IPS-18a (cell line): ENCODE data around the gene RNF213.
A peak's percentile ranks its signal among the peaks of the same experiment; 100 is the strongest.
"Not testable (repeated sequence)": the region's sequence is repeated elsewhere in the genome, so short reads cannot be mapped to it uniquely, and the experiment has no call there.

Experiments
- H3K27ac ChIP-seq: one replicate; pipeline ENCODE4 v1.5.1; 2013; ENCODE audit warnings: low read length
- H3K27me3 ChIP-seq: one replicate; pipeline ENCODE4 v1.6.1; 2013; ENCODE audit warnings: mild to moderate bottlenecking, low read length; ENCODE audit not compliant: control insufficient read depth, insufficient read depth
- H3K36me3 ChIP-seq: one replicate; pipeline ENCODE4 v1.6.1; 2013; ENCODE audit warnings: low read depth, low read length; ENCODE audit not compliant: control insufficient read depth
- H3K4me1 ChIP-seq: one replicate; pipeline ENCODE4 v1.6.1; 2013; ENCODE audit warnings: low read depth, low read length; ENCODE audit not compliant: control insufficient read depth
- H3K4me3 ChIP-seq: one replicate; pipeline ENCODE4 v1.5.1; 2013; ENCODE audit warnings: low read length
- H3K9ac ChIP-seq: one replicate; pipeline ENCODE4 v1.6.1; 2013; ENCODE audit warnings: mild to moderate bottlenecking, low read length, moderate library complexity
- H3K9me3 ChIP-seq: one replicate; pipeline ENCODE4 v1.6.1; 2013; ENCODE audit warnings: low read depth, low read length; ENCODE audit not compliant: control insufficient read depth

Gene RNF213

GRCh38 chr17:80256034-80256350, 4.7 kb upstream of the RNF213 start:
- Histone ChIP-seq H3K27me3 (no peaks in the 10 kb centered on the region), H3K9me3 (no peaks in the 10 kb centered on the region), H3K4me3 (no peak overlapping the region), H3K27ac (no peak overlapping the region), H3K4me1 (peaks cover 8% of the 10 kb centered on the region), H3K36me3 (no peaks in the 10 kb centered on the region), H3K9ac (no peak overlapping the region)

- H3K27ac ChIP-seq, result no peak overlapping the region
- no peaks in the 10 kb centered on the region for H3K27me3 ChIP-seq
- H3K9ac ChIP-seq, result no peak overlapping the region
These were observed 2.9 kb upstream of the RNF213 start for GRCh38 chr17:80257716-80258213.

GRCh38 chr17:80258296-80258695, 2.4 kb upstream of the RNF213 start:
- not testable (repeated sequence) for H3K27me3 ChIP-seq, H3K36me3 ChIP-seq, H3K9ac ChIP-seq, H3K9me3 ChIP-seq, H3K27ac ChIP-seq, H3K4me3 ChIP-seq
- peaks cover 19% of the 10 kb centered on the region for H3K4me1 ChIP-seq

More at GRCh38 chr17:80257716-80258213, 2.9 kb upstream of the RNF213 start:
- Histone ChIP-seq H3K4me3 (no peak overlapping the region), H3K4me1 (peaks cover 17% of the 10 kb centered on the region), H3K36me3 (no peaks in the 10 kb centered on the region), H3K9me3 (no peaks in the 10 kb centered on the region)

DNA sequence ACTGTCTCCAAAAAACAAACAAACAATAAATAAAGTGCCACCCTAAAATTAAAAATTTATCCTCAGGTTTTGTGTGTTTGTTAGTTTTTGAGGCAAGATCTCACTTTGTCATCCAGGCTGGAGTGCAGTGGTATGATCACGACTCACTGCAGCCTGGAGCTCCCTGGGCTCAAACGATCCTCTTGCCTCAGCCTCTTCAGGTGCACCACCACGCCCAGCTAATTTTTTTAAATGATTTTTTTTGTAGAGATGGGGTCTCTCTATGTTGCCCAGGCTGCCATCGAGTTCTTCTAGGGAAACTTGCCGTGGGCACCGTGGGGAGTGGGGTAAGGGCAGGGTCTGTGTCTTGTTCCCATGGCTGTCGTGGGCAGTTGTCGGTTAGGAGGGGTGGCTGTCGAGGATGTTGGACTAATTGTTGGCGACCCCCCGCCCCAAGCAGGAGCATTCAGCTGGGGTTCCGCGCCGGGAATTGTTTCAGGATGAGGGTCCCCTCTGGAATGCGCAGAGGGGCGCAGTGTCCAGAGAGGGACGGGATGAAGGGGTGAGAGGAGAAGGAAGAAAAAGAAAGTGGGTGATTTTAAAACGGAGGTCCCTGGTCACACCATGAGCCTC, 1.1 kb upstream of the RNF213 start:
- H3K27me3 ChIP-seq, result no peaks in the 10 kb centered on the region
- H3K4me1 ChIP-seq, result peaks cover 23% of the 10 kb centered on the region
- no peaks in the 10 kb centered on the region for H3K9me3 ChIP-seq
- H3K36me3 ChIP-seq, result no peaks in the 10 kb centered on the region
- H3K9ac ChIP-seq, result peak overlapping the region; percentile 7
- peak overlapping the region; percentile 50 for H3K4me3 ChIP-seq
- no peak overlapping the region for H3K27ac ChIP-seq

DNA sequence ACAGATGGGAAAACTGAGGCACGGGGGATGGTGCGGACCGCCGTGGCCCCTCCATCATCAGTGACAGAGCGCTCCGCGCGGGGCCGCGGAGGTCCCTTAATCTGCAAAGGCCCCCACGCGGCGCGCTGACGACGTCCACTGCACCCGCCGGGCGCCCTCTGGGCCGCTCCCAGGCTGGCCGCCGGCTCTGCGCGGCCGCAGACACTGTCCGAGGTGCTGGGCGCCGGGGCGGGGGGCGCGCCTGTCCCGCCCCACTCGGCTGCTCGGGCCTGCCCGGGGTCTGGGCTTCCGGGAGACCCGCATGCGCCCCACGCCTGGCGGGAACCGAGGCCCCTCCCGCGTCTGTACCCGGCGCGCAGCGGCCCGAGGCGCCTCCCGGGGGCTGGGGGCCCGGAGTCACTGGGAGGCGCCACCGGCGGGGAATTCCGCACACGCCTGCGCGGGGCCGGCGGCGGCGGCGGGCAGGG, 550 bp upstream of the RNF213 start:
- no peaks in the 10 kb centered on the region for H3K36me3 ChIP-seq
- H3K27ac ChIP-seq, result no peak overlapping the region
- H3K4me3 ChIP-seq, result peak overlapping the region; percentile 50
- H3K4me1 ChIP-seq, result peaks cover 23% of the 10 kb centered on the region
- peak overlapping the region; percentile 7 for H3K9ac ChIP-seq
- no peaks in the 10 kb centered on the region for H3K27me3 ChIP-seq
- no peaks in the 10 kb centered on the region for H3K9me3 ChIP-seq

DNA sequence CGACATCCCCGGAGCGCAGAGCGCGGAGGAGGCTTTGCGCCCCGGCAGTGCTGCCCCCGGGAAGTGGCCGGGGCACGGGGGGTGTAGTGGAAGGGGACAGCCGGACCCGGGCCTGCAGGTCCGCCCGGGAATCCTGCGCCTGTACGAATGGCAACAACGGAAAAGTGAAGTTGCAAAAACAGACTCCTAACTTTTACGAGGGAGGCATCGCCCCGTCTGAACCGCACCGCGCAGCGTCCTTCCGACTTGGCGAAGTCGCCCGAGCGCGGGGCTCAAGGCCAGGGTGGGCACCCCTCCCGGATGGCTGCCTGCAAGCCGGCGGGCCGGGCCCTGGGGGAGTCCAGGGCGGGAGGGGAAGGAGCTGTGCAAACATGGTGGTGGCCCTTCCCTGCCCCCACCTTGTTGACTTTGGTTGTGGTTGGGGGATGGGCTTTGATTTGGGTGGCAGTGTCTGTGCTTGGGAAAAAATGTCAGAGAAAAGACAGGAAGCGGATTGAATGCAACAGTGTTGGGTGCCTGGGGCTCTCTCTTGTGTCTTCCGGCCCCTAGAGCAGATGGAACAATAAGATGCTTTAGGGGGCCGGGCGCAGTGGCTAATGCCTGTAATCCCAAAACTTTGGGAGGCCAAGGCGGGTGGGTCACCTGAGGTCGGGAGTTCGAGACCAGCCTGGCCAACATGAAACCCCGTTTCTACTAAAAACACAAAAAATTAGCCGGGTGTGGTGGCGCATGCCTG, 675 bp downstream of the RNF213 start:
- H3K9me3 ChIP-seq, result no peaks in the 10 kb centered on the region
- no peaks in the 10 kb centered on the region for H3K36me3 ChIP-seq
- no peaks in the 10 kb centered on the region for H3K27me3 ChIP-seq
- H3K4me3 ChIP-seq, result peak overlapping the region; percentile 87
- H3K27ac ChIP-seq, result peak overlapping the region; percentile 90
- H3K4me1 ChIP-seq, result peaks cover 23% of the 10 kb centered on the region
- H3K9ac ChIP-seq, result peak overlapping the region; percentile 95

DNA sequence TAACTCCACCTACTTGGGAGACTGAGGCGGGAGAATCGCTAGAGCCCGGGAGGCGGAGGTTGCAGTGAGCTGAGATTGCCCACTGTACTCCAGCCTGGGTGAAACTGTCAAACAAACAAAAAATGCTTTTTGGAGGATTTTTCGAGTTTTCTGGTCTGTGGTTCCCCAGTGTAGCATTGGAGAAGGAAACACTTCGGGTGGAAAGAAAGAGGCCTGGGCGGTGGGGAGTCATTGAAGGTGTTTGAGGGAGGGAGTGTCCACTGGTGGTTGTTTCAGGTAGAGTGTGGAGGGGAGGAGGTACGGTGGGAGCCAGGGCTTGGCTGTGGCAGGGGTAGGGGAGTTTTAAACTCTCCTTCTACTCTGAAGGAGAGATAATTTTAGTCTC, 1.2 kb downstream of the RNF213 start:
- H3K4me1 ChIP-seq, result peaks cover 23% of the 10 kb centered on the region
- H3K36me3 ChIP-seq, result no peaks in the 10 kb centered on the region
- no peaks in the 10 kb centered on the region for H3K27me3 ChIP-seq
- peak overlapping the region; percentile 90 for H3K27ac ChIP-seq
- no peaks in the 10 kb centered on the region for H3K9me3 ChIP-seq
- peak overlapping the region; percentile 87 for H3K4me3 ChIP-seq
- peak overlapping the region; percentile 95 for H3K9ac ChIP-seq

- Histone ChIP-seq H3K27me3 (no peaks in the 10 kb centered on the region), H3K9me3 (no peaks in the 10 kb centered on the region), H3K36me3 (no peaks in the 10 kb centered on the region), H3K4me1 (peaks cover 23% of the 10 kb centered on the region), H3K27ac (no peak overlapping the region), H3K4me3 (no peak overlapping the region), H3K9ac (peak overlapping the region; percentile 95)
These were observed 1.6 kb downstream of the RNF213 start for GRCh38 chr17:80262291-80262690.

DNA sequence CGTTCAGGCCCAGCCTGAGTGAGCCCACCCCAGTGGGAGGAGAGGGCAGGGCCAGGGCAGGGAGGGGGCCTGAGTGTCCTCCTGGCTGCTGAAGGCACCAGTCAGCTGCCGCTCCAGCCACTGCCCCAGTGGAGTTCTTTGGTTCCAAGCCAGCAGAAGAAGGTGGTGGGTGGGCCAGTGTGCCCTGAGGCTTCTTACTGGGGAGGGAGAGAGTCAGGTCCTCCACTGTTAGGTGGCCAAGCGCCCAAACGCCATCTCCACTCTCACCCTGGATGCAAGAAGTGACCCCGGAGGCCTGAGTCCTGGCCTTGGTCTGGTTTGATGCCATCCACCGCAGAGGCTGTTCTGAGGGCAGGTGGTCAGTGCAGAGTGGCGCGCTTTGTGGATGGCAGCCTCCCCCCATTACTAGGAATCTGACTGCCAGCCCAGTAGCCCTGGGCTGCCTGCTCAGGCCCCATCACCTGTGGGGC, 2.2 kb downstream of the RNF213 start:
- Histone ChIP-seq H3K27me3 (no peaks in the 10 kb centered on the region), H3K4me1 (peaks cover 23% of the 10 kb centered on the region), H3K36me3 (no peaks in the 10 kb centered on the region), H3K4me3 (no peak overlapping the region), H3K27ac (no peak overlapping the region), H3K9ac (no peak overlapping the region), H3K9me3 (no peaks in the 10 kb centered on the region)

DNA sequence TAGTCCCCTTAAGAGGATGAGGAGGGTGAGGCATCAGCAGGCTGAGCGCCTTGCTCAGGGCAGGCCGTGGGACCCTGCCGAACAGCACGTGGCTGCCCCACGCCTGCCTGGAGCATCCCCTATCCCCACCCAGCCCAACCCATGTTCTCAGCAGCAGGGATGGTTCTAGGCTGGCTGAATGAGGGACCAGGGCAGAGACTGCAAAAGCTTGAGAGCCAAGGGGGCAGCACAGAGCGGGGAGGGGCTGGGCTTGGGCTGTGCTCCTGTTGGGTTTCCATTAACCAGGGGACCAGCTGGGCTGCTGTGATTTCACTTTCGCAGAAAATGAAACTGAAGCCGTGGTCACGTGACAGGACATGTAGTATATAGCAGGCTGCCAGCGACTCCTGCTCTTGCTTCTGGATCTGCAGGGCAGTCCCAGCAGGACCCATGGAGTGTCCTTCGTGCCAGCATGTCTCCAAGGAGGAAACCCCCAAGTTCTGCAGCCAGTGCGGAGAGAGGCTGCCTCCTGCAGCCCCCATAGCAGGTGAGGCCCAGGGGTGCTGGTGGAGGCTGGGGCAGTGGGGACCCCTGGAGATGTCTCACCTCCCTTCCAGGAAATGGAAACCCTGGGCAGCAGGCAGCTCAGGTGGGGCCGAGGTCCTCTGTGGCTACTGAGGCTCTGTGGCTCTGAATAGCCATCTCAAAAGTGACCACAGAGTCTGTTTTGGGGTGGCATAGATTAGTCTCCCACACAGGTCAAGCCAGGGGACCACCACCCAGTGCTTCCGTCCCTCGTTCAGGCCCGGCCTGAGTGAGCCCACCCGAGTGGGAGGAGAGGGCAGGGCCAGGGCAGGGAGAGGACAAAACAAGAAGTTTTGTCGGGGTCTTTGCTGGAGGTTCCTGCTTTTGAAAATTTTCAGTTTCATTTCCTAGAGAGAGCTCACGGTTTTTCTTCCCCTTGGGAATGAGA, 2.9 kb downstream of the RNF213 start:
- Histone ChIP-seq H3K27me3 (no peaks in the 10 kb centered on the region), H3K9me3 (no peaks in the 10 kb centered on the region), H3K4me3 (no peak overlapping the region), H3K9ac (no peak overlapping the region), H3K4me1 (peaks cover 19% of the 10 kb centered on the region), H3K27ac (no peak overlapping the region), H3K36me3 (no peaks in the 10 kb centered on the region)
